Gastrocnemius medialis (tissue), 4 donors: ENCODE measurements around the gene KRT2.

Experiments used
- POLR2A ChIP-seq, 2 donors: fragments of 450-650 bp; IDR thresholded peaks; one replicate each; pipeline ENCODE4 v1.6.1; 2017; ENCODE audit warnings: antibody characterized with exemption in 2 of 2, mild to moderate bottlenecking in 2 of 2, moderate library complexity in 2 of 2
- TF ChIP-seq, protein P1 (sequence below), 5 experiments: fragments of 450-650 bp in 3 of 5; fragments of 200-600 bp in 2 of 5; sonication (generic) in 2 of 5; IDR thresholded peaks in 4 of 5; conservative IDR thresholded peaks in 1 of 5; 1 replicate in 4 of 5; 2 replicates in 1 of 5; pipeline ENCODE4 v1.5.1; 2016 to 2019; ENCODE audit warnings: antibody characterized with exemption in 5 of 5, mild to moderate bottlenecking in 3 of 5, moderate library complexity in 3 of 5

DNA sequence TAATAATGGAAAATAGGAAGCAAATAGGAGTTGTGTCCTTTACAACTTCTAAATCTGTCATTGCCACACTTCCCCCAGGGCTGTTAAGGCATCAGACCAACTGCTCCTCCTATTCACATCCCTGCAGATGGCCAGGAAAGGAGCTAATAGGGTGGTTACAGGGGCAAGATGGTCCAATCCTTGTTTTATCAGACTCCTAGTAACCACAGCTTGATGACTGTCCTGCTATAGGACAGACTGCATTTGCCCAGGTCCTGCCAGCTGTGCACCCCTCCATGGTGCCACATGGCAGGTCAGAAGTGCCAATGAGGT, 10.9 kb upstream of the KRT2 start:
- TF ChIP-seq, protein P1, sequence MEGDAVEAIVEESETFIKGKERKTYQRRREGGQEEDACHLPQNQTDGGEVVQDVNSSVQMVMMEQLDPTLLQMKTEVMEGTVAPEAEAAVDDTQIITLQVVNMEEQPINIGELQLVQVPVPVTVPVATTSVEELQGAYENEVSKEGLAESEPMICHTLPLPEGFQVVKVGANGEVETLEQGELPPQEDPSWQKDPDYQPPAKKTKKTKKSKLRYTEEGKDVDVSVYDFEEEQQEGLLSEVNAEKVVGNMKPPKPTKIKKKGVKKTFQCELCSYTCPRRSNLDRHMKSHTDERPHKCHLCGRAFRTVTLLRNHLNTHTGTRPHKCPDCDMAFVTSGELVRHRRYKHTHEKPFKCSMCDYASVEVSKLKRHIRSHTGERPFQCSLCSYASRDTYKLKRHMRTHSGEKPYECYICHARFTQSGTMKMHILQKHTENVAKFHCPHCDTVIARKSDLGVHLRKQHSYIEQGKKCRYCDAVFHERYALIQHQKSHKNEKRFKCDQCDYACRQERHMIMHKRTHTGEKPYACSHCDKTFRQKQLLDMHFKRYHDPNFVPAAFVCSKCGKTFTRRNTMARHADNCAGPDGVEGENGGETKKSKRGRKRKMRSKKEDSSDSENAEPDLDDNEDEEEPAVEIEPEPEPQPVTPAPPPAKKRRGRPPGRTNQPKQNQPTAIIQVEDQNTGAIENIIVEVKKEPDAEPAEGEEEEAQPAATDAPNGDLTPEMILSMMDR (IDR thresholded peaks at IDR 0.05 in 4 of 5, conservative IDR thresholded peaks at IDR 0.05 in 1 of 5) = no peak
- TF ChIP-seq POLR2A (IDR thresholded peaks at IDR 0.05) = no peak
